ENCODE data around the gene CUBN. TPM values are rescaled to one million over a fixed set of nuclear protein-coding genes. Genes with fewer than 3 reads are reported as not detected.

CUBN gene
- total and polyA plus RNA-seq, 9 of the 15 experiments (the other 6 are each of a cell fraction or from before 2014, with no cell fraction given), result 0.04 to 0.33 (median 0.09) TPM

DNA sequence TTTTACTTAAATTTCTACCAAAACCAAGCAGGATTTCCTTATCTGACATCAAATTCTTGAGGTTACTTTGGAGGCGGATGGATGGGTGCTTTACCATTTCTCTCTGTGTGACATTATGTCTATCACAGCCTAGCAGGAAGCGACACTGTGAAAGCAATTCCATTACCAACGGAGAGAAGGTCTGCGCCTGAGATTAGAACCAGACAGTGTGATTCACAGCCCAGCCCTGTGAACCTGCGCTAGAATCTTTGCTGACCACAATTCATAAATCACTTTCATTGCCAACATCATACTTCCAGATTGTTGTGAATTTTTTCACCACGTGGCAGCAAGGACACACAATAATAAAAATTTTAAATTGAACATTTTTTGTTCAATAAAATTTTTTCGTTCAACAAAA lies 126.5 kb downstream of the CUBN start (continued):
- no peak for TF ChIP-seq ETS2 (tag; IDR thresholded peaks at IDR 0.05; ENCODE audit: borderline replicate concordance, poor library complexity, severe bottlenecking)
- TF ChIP-seq GTF2F1 (IDR thresholded peaks at IDR 0.05; ENCODE audit: low read depth, low read length), result no peak
- no peak for TF ChIP-seq ZNF717 (CRISPR knock-in tag; IDR thresholded peaks at IDR 0.05)
- TF ChIP-seq, protein P1, sequence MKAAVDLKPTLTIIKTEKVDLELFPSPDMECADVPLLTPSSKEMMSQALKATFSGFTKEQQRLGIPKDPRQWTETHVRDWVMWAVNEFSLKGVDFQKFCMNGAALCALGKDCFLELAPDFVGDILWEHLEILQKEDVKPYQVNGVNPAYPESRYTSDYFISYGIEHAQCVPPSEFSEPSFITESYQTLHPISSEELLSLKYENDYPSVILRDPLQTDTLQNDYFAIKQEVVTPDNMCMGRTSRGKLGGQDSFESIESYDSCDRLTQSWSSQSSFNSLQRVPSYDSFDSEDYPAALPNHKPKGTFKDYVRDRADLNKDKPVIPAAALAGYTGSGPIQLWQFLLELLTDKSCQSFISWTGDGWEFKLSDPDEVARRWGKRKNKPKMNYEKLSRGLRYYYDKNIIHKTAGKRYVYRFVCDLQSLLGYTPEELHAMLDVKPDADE (conservative IDR thresholded peaks at IDR 0.05; ENCODE audit: control insufficient read depth, low read depth, low read length), result peak; percentile 65; the same call in 1 of the 2 replicates
- no peak for TF ChIP-seq ZNF76 (CRISPR knock-in tag; IDR thresholded peaks at IDR 0.05; ENCODE audit: borderline replicate concordance)
- TF ChIP-seq ZNF778 (CRISPR knock-in tag; IDR thresholded peaks at IDR 0.05), result no peak
- TF ChIP-seq, protein P2, sequence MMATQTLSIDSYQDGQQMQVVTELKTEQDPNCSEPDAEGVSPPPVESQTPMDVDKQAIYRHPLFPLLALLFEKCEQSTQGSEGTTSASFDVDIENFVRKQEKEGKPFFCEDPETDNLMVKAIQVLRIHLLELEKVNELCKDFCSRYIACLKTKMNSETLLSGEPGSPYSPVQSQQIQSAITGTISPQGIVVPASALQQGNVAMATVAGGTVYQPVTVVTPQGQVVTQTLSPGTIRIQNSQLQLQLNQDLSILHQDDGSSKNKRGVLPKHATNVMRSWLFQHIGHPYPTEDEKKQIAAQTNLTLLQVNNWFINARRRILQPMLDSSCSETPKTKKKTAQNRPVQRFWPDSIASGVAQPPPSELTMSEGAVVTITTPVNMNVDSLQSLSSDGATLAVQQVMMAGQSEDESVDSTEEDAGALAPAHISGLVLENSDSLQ (IDR thresholded peaks at IDR 0.05), result peak; percentile 92
- no peak for TF ChIP-seq HCFC1 (IDR thresholded peaks at IDR 0.05; ENCODE audit: low read depth, low read length)
- peak; percentile 71; the same call in 1 of the 2 replicates for TF ChIP-seq ESRRA (IDR thresholded peaks at IDR 0.05; ENCODE audit: borderline replicate concordance, low read depth)
- no peak for TF ChIP-seq NR1H2 (CRISPR knock-in tag; IDR thresholded peaks at IDR 0.05)
- TF ChIP-seq, protein P3, sequence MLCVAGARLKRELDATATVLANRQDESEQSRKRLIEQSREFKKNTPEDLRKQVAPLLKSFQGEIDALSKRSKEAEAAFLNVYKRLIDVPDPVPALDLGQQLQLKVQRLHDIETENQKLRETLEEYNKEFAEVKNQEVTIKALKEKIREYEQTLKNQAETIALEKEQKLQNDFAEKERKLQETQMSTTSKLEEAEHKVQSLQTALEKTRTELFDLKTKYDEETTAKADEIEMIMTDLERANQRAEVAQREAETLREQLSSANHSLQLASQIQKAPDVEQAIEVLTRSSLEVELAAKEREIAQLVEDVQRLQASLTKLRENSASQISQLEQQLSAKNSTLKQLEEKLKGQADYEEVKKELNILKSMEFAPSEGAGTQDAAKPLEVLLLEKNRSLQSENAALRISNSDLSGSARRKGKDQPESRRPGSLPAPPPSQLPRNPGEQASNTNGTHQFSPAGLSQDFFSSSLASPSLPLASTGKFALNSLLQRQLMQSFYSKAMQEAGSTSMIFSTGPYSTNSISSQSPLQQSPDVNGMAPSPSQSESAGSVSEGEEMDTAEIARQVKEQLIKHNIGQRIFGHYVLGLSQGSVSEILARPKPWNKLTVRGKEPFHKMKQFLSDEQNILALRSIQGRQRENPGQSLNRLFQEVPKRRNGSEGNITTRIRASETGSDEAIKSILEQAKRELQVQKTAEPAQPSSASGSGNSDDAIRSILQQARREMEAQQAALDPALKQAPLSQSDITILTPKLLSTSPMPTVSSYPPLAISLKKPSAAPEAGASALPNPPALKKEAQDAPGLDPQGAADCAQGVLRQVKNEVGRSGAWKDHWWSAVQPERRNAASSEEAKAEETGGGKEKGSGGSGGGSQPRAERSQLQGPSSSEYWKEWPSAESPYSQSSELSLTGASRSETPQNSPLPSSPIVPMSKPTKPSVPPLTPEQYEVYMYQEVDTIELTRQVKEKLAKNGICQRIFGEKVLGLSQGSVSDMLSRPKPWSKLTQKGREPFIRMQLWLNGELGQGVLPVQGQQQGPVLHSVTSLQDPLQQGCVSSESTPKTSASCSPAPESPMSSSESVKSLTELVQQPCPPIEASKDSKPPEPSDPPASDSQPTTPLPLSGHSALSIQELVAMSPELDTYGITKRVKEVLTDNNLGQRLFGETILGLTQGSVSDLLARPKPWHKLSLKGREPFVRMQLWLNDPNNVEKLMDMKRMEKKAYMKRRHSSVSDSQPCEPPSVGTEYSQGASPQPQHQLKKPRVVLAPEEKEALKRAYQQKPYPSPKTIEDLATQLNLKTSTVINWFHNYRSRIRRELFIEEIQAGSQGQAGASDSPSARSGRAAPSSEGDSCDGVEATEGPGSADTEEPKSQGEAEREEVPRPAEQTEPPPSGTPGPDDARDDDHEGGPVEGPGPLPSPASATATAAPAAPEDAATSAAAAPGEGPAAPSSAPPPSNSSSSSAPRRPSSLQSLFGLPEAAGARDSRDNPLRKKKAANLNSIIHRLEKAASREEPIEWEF (CRISPR knock-in tag; IDR thresholded peaks at IDR 0.05), result no peak
- TF ChIP-seq KLF13 (tag; IDR thresholded peaks at IDR 0.05; ENCODE audit: borderline replicate concordance, low read depth), result no peak
- TF ChIP-seq KAT8 (IDR thresholded peaks at IDR 0.05; ENCODE audit: low read depth), result no peak
- no peak for TF ChIP-seq ZNF408 (CRISPR knock-in tag; IDR thresholded peaks at IDR 0.05; ENCODE audit: low read depth)
- peak; percentile 96 for TF ChIP-seq RNF2 (IDR thresholded peaks at IDR 0.05)
- peak; percentile 90 for TF ChIP-seq EP300 (IDR thresholded peaks at IDR 0.05; ENCODE audit: low read length)
- TF ChIP-seq ZNF197 (CRISPR knock-in tag; IDR thresholded peaks at IDR 0.05; ENCODE audit: low read depth), result no peak
- no peak for TF ChIP-seq NCOA6 (IDR thresholded peaks at IDR 0.05)
- TF ChIP-seq MAFK (IDR thresholded peaks at IDR 0.05; ENCODE audit: low read length), result no peak
- no peak for TF ChIP-seq TAF1 (IDR thresholded peaks at IDR 0.05; ENCODE audit: control insufficient read depth, extremely low read depth, insufficient read depth, low read length, severe bottlenecking)
- TF ChIP-seq RAD21 (CRISPR knock-in tag; conservative IDR thresholded peaks at IDR 0.05 in 1 of 2, IDR thresholded peaks at IDR 0.05 in 1 of 2), result peak; percentile 20 to 41
- TF ChIP-seq SRF (CRISPR knock-in tag; IDR thresholded peaks at IDR 0.05), result no peak

All from K562 (cell line).